HCT116 (cell line): ENCODE measurements around the gene QSOX1.

Source experiments
- ATF3 ChIP-seq: IDR thresholded peaks from 2 replicates; pipeline ENCODE4 v1.6.1; 2012
- CTCF ChIP-seq, 3 experiments: fragments of 200-600 bp in 1 of 3; sonication (generic) in 1 of 3; IDR thresholded peaks in 2 of 3; conservative IDR thresholded peaks in 1 of 3; 2 replicates each; pipeline ENCODE4 v1.5.1; 2012 to 2017; ENCODE audit warnings: low read depth in 2 of 3, low read length in 2 of 3, antibody characterized with exemption in 1 of 3, borderline replicate concordance in 1 of 3, control low read depth in 1 of 3, mild to moderate bottlenecking in 1 of 3, mixed read lengths in 1 of 3, mixed run types in 1 of 3, moderate library complexity in 1 of 3; ENCODE audit not compliant: insufficient read depth in 1 of 3
- EZH2 ChIP-seq: fragments of 200-600 bp; sonication (generic); IDR thresholded peaks from 2 replicates; pipeline ENCODE4 v1.6.1; 2017; ENCODE audit warnings: antibody characterized with exemption, mixed run types
- JUND ChIP-seq: IDR thresholded peaks from 2 replicates; pipeline ENCODE4 v1.6.1; 2012
- POLR2A ChIP-seq: IDR thresholded peaks from 2 replicates; pipeline ENCODE4 v1.7.0; 2011; ENCODE audit warnings: borderline replicate concordance; ENCODE audit not compliant: insufficient read depth, insufficient read length; ENCODE audit errors: extremely low read depth
- POLR2AphosphoS5 ChIP-seq: IDR thresholded peaks from 2 replicates; pipeline ENCODE4 v1.6.1; 2011; ENCODE audit warnings: mild to moderate bottlenecking, low read depth, low read length, moderate library complexity
- RAD21 ChIP-seq: IDR thresholded peaks from 2 replicates; pipeline ENCODE4 v1.6.1; 2012; ENCODE audit warnings: low read depth, mild to moderate bottlenecking
- TCF7L2 ChIP-seq: IDR thresholded peaks from 2 replicates; pipeline ENCODE4 v1.7.0; 2011; ENCODE audit warnings: borderline replicate concordance, inconsistent platforms; ENCODE audit not compliant: insufficient read depth, insufficient read length; ENCODE audit errors: extremely low read depth
- YY1 ChIP-seq: IDR thresholded peaks from 2 replicates; pipeline ENCODE4 v1.6.1; 2011; ENCODE audit warnings: low read length, low read depth, moderate library complexity, mild to moderate bottlenecking; ENCODE audit not compliant: insufficient replicate concordance; ENCODE audit errors: extremely low read depth
- TF ChIP-seq, protein P1 (sequence below): IDR thresholded peaks from 2 replicates; pipeline ENCODE4 v1.6.1; 2011; ENCODE audit warnings: mild to moderate bottlenecking, low read length, moderate library complexity; ENCODE audit not compliant: insufficient replicate concordance; ENCODE audit errors: extremely low read depth
- TF ChIP-seq, protein P2 (sequence below): IDR thresholded peaks from 2 replicates; pipeline ENCODE4 v1.6.1; 2012; ENCODE audit warnings: low read depth

DNA sequence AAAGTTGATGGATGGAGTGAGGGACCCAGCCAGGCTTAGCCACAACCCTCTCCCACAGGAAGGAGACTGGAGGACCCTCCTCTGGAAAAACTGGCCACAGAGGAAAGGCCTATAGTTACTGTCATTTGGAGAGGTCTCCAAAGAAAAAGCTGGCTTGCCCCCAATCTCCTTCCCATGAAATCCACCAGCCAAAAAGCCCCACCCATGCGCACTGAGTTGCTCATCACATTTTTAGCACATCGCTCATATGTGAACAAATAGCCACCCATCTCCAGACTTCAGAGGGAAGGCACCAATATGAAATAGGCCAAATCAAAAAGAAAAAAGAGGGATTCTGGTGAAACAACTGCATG is 36.9 kb upstream of the QSOX1 start:
- TF ChIP-seq CTCF (IDR thresholded peaks at IDR 0.05 in 2 of 3, conservative IDR thresholded peaks at IDR 0.05 in 1 of 3; ENCODE audit: borderline replicate concordance in 1 of 3, insufficient read depth in 1 of 3, low read depth in 2 of 3, low read length in 2 of 3) (no peak), POLR2A (no peak), YY1 (no peak), POLR2AphosphoS5 (no peak), RAD21 (no peak), EZH2 (no peak), ATF3 (no peak), JUND (no peak), TCF7L2 (no peak)
- TF ChIP-seq, protein P1, sequence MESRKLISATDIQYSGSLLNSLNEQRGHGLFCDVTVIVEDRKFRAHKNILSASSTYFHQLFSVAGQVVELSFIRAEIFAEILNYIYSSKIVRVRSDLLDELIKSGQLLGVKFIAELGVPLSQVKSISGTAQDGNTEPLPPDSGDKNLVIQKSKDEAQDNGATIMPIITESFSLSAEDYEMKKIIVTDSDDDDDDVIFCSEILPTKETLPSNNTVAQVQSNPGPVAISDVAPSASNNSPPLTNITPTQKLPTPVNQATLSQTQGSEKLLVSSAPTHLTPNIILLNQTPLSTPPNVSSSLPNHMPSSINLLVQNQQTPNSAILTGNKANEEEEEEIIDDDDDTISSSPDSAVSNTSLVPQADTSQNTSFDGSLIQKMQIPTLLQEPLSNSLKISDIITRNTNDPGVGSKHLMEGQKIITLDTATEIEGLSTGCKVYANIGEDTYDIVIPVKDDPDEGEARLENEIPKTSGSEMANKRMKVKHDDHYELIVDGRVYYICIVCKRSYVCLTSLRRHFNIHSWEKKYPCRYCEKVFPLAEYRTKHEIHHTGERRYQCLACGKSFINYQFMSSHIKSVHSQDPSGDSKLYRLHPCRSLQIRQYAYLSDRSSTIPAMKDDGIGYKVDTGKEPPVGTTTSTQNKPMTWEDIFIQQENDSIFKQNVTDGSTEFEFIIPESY = no peak
- TF ChIP-seq, protein P2, sequence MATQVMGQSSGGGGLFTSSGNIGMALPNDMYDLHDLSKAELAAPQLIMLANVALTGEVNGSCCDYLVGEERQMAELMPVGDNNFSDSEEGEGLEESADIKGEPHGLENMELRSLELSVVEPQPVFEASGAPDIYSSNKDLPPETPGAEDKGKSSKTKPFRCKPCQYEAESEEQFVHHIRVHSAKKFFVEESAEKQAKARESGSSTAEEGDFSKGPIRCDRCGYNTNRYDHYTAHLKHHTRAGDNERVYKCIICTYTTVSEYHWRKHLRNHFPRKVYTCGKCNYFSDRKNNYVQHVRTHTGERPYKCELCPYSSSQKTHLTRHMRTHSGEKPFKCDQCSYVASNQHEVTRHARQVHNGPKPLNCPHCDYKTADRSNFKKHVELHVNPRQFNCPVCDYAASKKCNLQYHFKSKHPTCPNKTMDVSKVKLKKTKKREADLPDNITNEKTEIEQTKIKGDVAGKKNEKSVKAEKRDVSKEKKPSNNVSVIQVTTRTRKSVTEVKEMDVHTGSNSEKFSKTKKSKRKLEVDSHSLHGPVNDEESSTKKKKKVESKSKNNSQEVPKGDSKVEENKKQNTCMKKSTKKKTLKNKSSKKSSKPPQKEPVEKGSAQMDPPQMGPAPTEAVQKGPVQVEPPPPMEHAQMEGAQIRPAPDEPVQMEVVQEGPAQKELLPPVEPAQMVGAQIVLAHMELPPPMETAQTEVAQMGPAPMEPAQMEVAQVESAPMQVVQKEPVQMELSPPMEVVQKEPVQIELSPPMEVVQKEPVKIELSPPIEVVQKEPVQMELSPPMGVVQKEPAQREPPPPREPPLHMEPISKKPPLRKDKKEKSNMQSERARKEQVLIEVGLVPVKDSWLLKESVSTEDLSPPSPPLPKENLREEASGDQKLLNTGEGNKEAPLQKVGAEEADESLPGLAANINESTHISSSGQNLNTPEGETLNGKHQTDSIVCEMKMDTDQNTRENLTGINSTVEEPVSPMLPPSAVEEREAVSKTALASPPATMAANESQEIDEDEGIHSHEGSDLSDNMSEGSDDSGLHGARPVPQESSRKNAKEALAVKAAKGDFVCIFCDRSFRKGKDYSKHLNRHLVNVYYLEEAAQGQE = no peak
